ENCODE results near the gene BAIAP2.

The BAIAP2 gene

DNA sequence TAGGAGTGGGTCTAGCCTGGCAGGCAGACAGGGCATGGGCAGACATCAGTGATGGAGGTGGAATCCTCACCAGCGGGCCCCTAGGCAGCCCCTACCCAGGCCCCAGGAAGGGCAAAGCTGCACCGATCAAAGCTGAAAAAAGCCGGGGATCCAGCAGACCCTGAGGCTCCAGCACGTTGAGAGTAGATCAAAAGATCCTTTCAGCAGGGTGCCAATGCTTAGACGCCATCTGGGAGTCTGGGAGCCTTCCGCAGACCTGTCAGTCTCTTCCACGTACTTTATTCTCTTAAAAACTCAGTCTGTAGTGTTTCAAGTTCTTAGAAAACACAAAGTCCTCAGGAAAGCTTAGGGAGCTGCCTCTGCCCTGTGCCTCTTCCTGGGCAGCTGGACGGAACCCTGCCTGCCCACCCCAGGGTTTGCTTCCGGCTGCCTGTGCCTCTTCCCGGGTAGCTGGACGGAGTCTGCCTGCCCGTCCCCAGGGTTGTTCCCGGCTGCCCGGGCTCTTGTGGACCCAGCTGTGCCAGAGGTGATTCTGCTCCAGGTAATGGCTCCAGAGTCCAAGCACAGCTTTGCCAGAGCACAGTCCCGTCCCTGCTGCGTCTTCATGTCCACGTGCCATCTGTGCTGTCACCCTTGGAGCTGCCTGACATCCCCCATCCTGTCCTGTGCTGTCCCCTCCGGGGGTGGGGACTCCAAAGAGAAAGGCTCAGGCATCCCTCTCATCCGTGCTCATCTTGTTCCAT lies 79.6 kb downstream of the BAIAP2 start:
- Histone ChIP-seq H3K36me3 (ENCODE audit: insufficient read depth, low read length) (no peaks in the 10 kb centered on the region), H3K79me2 (ENCODE audit: insufficient read depth, low read length) (no peaks in the 10 kb centered on the region), H3K4me3 (ENCODE audit: low read length, poor library complexity, severe bottlenecking) (no peak overlapping the region), H3K4me2 (ENCODE audit: low read depth, low read length, poor library complexity, severe bottlenecking) (no peak overlapping the region), H3K9me2 (replicated peaks; ENCODE audit: low read depth, low read length) (no peaks in the 10 kb centered on the region), H3K9ac (ENCODE audit: low read depth, low read length, poor library complexity, severe bottlenecking) (no peak overlapping the region), H3K9me3 (ENCODE audit: insufficient read depth, low read depth, low read length) (no peaks in the 10 kb centered on the region), H2AFZ (ENCODE audit: low read length) (no peak overlapping the region), H3K27me3 (ENCODE audit: insufficient read depth, low read length, poor library complexity, severe bottlenecking) (no peaks in the 10 kb centered on the region), H3F3A (ENCODE audit: low read depth) (no peaks in the 10 kb centered on the region), H3K4me1 (ENCODE audit: insufficient read depth, low read length, poor library complexity, severe bottlenecking) (no peaks in the 10 kb centered on the region), H4K20me1 (ENCODE audit: insufficient read depth, low read length, poor library complexity, severe bottlenecking) (no peaks in the 10 kb centered on the region)
- TF ChIP-seq EZH2phosphoT487 (IDR thresholded peaks at IDR 0.05; ENCODE audit: borderline replicate concordance) = no peak
- TF ChIP-seq, protein P1, sequence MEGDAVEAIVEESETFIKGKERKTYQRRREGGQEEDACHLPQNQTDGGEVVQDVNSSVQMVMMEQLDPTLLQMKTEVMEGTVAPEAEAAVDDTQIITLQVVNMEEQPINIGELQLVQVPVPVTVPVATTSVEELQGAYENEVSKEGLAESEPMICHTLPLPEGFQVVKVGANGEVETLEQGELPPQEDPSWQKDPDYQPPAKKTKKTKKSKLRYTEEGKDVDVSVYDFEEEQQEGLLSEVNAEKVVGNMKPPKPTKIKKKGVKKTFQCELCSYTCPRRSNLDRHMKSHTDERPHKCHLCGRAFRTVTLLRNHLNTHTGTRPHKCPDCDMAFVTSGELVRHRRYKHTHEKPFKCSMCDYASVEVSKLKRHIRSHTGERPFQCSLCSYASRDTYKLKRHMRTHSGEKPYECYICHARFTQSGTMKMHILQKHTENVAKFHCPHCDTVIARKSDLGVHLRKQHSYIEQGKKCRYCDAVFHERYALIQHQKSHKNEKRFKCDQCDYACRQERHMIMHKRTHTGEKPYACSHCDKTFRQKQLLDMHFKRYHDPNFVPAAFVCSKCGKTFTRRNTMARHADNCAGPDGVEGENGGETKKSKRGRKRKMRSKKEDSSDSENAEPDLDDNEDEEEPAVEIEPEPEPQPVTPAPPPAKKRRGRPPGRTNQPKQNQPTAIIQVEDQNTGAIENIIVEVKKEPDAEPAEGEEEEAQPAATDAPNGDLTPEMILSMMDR (conservative IDR thresholded peaks at IDR 0.05; ENCODE audit: low read length) = no peak

DNA sequence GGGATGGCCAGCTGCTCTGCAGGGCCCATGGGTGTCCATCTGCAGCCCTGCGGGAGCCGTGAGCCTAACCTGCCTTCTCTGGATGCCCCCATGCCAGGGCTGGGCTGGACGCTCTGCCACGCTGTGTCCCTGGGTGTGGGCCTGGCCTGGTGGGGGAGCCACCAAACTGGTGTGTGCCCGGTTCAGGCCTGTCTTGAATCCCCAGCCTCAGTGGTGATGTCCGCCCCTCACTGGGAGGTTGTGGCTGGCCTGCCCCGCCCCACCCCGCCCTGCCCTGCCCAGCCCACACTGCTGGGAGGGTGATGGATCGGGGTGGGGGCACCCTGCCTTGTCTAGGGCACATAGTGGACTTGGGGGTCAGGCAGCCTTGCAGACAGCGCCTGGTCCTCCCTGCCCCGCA lies 80.3 kb downstream of the BAIAP2 start:
- Histone ChIP-seq H2AFZ (ENCODE audit: low read length) (no peak overlapping the region), H3K27me3 (ENCODE audit: insufficient read depth, low read length, poor library complexity, severe bottlenecking) (no peaks in the 10 kb centered on the region), H3K9ac (ENCODE audit: low read depth, low read length, poor library complexity, severe bottlenecking) (no peak overlapping the region), H3K36me3 (ENCODE audit: insufficient read depth, low read length) (no peaks in the 10 kb centered on the region), H3K9me2 (replicated peaks; ENCODE audit: low read depth, low read length) (no peaks in the 10 kb centered on the region), H3F3A (ENCODE audit: low read depth) (no peaks in the 10 kb centered on the region), H3K79me2 (ENCODE audit: insufficient read depth, low read length) (no peaks in the 10 kb centered on the region), H3K9me3 (ENCODE audit: insufficient read depth, low read depth, low read length) (no peaks in the 10 kb centered on the region), H3K4me1 (ENCODE audit: insufficient read depth, low read length, poor library complexity, severe bottlenecking) (no peaks in the 10 kb centered on the region), H4K20me1 (ENCODE audit: insufficient read depth, low read length, poor library complexity, severe bottlenecking) (no peaks in the 10 kb centered on the region), H3K4me3 (ENCODE audit: low read length, poor library complexity, severe bottlenecking) (no peak overlapping the region), H3K4me2 (ENCODE audit: low read depth, low read length, poor library complexity, severe bottlenecking) (no peak overlapping the region)
- no peak for TF ChIP-seq EZH2phosphoT487 (IDR thresholded peaks at IDR 0.05; ENCODE audit: borderline replicate concordance)
- TF ChIP-seq, protein P1 (conservative IDR thresholded peaks at IDR 0.05; ENCODE audit: low read length) = no peak

DNA sequence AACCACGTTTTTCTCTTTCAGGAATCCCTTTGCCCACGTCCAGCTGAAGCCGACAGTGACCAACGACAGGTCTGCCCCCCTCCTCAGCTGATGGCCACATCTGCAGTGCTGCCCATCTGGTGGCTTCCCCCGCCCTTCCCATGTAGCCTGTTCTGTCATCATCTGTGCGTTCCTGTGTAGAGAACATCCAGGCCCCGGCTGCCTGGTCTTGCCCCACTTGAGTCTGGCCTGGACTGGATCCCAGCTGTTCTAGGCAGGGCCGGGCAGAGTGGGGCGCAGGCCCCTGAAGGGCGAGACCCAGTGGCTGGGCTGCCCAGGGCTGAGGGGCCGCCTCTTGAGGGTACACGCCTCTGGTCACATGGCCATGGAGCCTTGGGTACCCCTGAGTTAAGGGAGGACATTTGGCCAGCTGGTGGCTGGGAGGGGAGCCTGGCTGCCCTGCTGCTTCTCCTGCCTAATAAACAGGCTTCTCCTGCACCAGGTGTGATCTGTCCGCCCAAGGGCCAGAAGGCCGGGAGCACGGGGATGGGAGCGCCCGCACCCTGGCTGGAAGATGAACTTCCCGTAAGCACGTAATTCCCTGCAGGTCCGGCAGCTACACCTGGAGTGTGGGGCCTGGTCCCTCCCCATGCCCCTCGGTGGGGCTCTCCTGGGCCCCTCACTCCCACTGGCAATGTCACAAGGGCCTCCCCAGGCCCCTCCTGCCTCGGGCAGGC lies 81.0 kb downstream of the BAIAP2 start:
- Histone ChIP-seq H3F3A (ENCODE audit: low read depth) (no peaks in the 10 kb centered on the region), H3K9ac (ENCODE audit: low read depth, low read length, poor library complexity, severe bottlenecking) (no peak overlapping the region), H3K27me3 (ENCODE audit: insufficient read depth, low read length, poor library complexity, severe bottlenecking) (no peaks in the 10 kb centered on the region), H4K20me1 (ENCODE audit: insufficient read depth, low read length, poor library complexity, severe bottlenecking) (no peaks in the 10 kb centered on the region), H3K79me2 (ENCODE audit: insufficient read depth, low read length) (no peaks in the 10 kb centered on the region), H3K4me3 (ENCODE audit: low read length, poor library complexity, severe bottlenecking) (no peak overlapping the region), H3K4me2 (ENCODE audit: low read depth, low read length, poor library complexity, severe bottlenecking) (no peak overlapping the region), H2AFZ (ENCODE audit: low read length) (no peak overlapping the region), H3K9me3 (ENCODE audit: insufficient read depth, low read depth, low read length) (no peaks in the 10 kb centered on the region), H3K36me3 (ENCODE audit: insufficient read depth, low read length) (no peaks in the 10 kb centered on the region), H3K9me2 (replicated peaks; ENCODE audit: low read depth, low read length) (no peaks in the 10 kb centered on the region), H3K4me1 (ENCODE audit: insufficient read depth, low read length, poor library complexity, severe bottlenecking) (no peaks in the 10 kb centered on the region)
- TF ChIP-seq, protein P1 (conservative IDR thresholded peaks at IDR 0.05; ENCODE audit: low read length) = no peak
- TF ChIP-seq EZH2phosphoT487 (IDR thresholded peaks at IDR 0.05; ENCODE audit: borderline replicate concordance) = no peak

Measured in Loucy (cell line).